NCI-H2196 (cell line): Measurements from ENCODE around the gene NRXN3.

Source experiments
- DNase-seq: peaks from one replicate; lab custom pipeline; 2025; ENCODE audit not compliant: unreplicated experiment; lab: John Stamatoyannopoulos, UW

Gene NRXN3

GRCh38 chr14:79318371-79318770 is 1148.2 kb downstream of the NRXN3 start:
- DNase-seq, result no peak

GRCh38 chr14:79320561-79320960 is 1150.4 kb downstream of the NRXN3 start:
- no peak for DNase-seq

- no peak for DNase-seq
Measured at GRCh38 chr14:79321070-79321469, 1150.9 kb downstream of the NRXN3 start.

- no peak for DNase-seq
Measured at GRCh38 chr14:79325071-79325470, 1154.9 kb downstream of the NRXN3 start.

GRCh38 chr14:79325557-79325956 is 1155.4 kb downstream of the NRXN3 start:
- DNase-seq, result no peak

- DNase-seq, result no peak
Measured at GRCh38 chr14:79328863-79329262, 1158.7 kb downstream of the NRXN3 start.

GRCh38 chr14:79331830-79332229 is 1161.7 kb downstream of the NRXN3 start:
- no peak for DNase-seq

- DNase-seq, result no peak
Measured at GRCh38 chr14:79332504-79333197, 1162.5 kb downstream of the NRXN3 start.

- no peak for DNase-seq
Measured at GRCh38 chr14:79333198-79333546, 1163.0 kb downstream of the NRXN3 start.

- DNase-seq, result no peak
Measured at GRCh38 chr14:79334272-79334671, 1164.1 kb downstream of the NRXN3 start.

- no peak for DNase-seq
Measured at GRCh38 chr14:79337761-79338160, 1167.6 kb downstream of the NRXN3 start.

GRCh38 chr14:79342942-79343341 is 1172.8 kb downstream of the NRXN3 start:
- no peak for DNase-seq

GRCh38 chr14:79351011-79351410 is 1180.8 kb downstream of the NRXN3 start:
- DNase-seq, result no peak

- no peak for DNase-seq
Measured at GRCh38 chr14:79352076-79352630, 1182.0 kb downstream of the NRXN3 start.

- no peak for DNase-seq
Measured at GRCh38 chr14:79354336-79354735, 1184.2 kb downstream of the NRXN3 start.

- no peak for DNase-seq
Measured at GRCh38 chr14:79356040-79356439, 1185.9 kb downstream of the NRXN3 start.

GRCh38 chr14:79357307-79357706 is 1187.1 kb downstream of the NRXN3 start:
- DNase-seq, result no peak

GRCh38 chr14:79363291-79363690 is 1193.1 kb downstream of the NRXN3 start:
- no peak for DNase-seq

- DNase-seq, result no peak
Measured at GRCh38 chr14:79369359-79370332, 1199.5 kb downstream of the NRXN3 start.

- no peak for DNase-seq
Measured at GRCh38 chr14:79370969-79371368, 1200.8 kb downstream of the NRXN3 start.

GRCh38 chr14:79373451-79373850 is 1203.3 kb downstream of the NRXN3 start:
- DNase-seq, result no peak

GRCh38 chr14:79375356-79375755 is 1205.2 kb downstream of the NRXN3 start:
- no peak for DNase-seq
